ENCODE results near the gene RFTN1. TPM values are rescaled to one million over a fixed set of nuclear protein-coding genes. Genes with fewer than 3 reads are reported as not detected.

The RFTN1 gene
- polyA plus RNA-seq, 2 of the 4 experiments (the other 2 are of a cell fraction), result 1.8 to 3.7 TPM

- WGBS (ENCODE audit: missing lambda C conversion rate), result 58% methylated on average over 4 of the region's 4 CpGs
- no peak for FAIRE-seq
- ATAC-seq, result no peak
- H3K9me3 ChIP-seq, result no peaks in the 10 kb centered on the region
- TF ChIP-seq EP300 (IDR thresholded peaks at IDR 0.05), result no peak
- TF ChIP-seq JUNB (IDR thresholded peaks at IDR 0.05), result no peak
- no peak for TF ChIP-seq SREBF2 (IDR thresholded peaks at IDR 0.05)
- no peak for TF ChIP-seq ZC3H11A (IDR thresholded peaks at IDR 0.05)
- no peak for TF ChIP-seq REST (IDR thresholded peaks at IDR 0.05)
- TF ChIP-seq CTCF (IDR thresholded peaks at IDR 0.05), result no peak
- H3K4me2 ChIP-seq, result no peak overlapping the region
- H3K4me3 ChIP-seq, result no peak overlapping the region
- H3K27ac ChIP-seq, result no peak overlapping the region
- no peaks in the 10 kb centered on the region for H3K4me1 ChIP-seq
- POLR2A ChIA-PET, result no interaction called here
- DNase-seq (ENCODE audit: low read depth in 1 of 2, low spot score in 1 of 2), result no peak
- CTCF ChIA-PET, result interaction anchor here (1.4 kb wide), 1 partner anchor 19 kb away, joined by 3 read pairs; no protein-coding TSS in a partner anchor
Measured at GRCh38 chr3:16386561-16386960, 126.9 kb downstream of the RFTN1 start.

- 42% methylated on average over 5 of the region's 5 CpGs for WGBS (ENCODE audit: missing lambda C conversion rate)
- H3K4me2 ChIP-seq, result no peak overlapping the region
- CTCF ChIA-PET, result interaction anchor here (1.2 kb wide), 1 partner anchor 10 kb away, joined by 3 read pairs; no protein-coding TSS in a partner anchor
- POLR2A ChIA-PET, result no interaction called here
- no peak overlapping the region for H3K4me3 ChIP-seq
- DNase-seq (ENCODE audit: low read depth in 1 of 2, low spot score in 1 of 2), result no peak
- TF ChIP-seq TFCP2L1 (CRISPR knock-in tag; IDR thresholded peaks at IDR 0.05) (no peak), CBX8 (IDR thresholded peaks at IDR 0.05) (no peak), CBX2 (IDR thresholded peaks at IDR 0.05; ENCODE audit: borderline replicate concordance, low read depth) (no peak), NR3C1 (IDR thresholded peaks at IDR 0.05) (no peak), EHMT2 (IDR thresholded peaks at IDR 0.05; ENCODE audit: low read depth) (no peak), MAX (IDR thresholded peaks at IDR 0.05) (no peak), REST (IDR thresholded peaks at IDR 0.05) (no peak), BCL3 (IDR thresholded peaks at IDR 0.05) (no peak), NPAS2 (CRISPR knock-in tag; IDR thresholded peaks at IDR 0.05; ENCODE audit: borderline replicate concordance) (no peak), RARB (CRISPR knock-in tag; IDR thresholded peaks at IDR 0.05) (no peak), SREBF2 (IDR thresholded peaks at IDR 0.05) (no peak), TP53 (CRISPR knock-in tag; IDR thresholded peaks at IDR 0.05) (no peak), FOSB (CRISPR knock-in tag; IDR thresholded peaks at IDR 0.05) (no peak), EP300 (IDR thresholded peaks at IDR 0.05) (no peak), NFE2L2 (conservative IDR thresholded peaks at IDR 0.05; ENCODE audit: low read length) (no peak), HDAC2 (IDR thresholded peaks at IDR 0.05) (no peak)
- H3K9me3 ChIP-seq, result no peaks in the 10 kb centered on the region
- H3K4me1 ChIP-seq, result no peaks in the 10 kb centered on the region
- ATAC-seq, result no peak
- FAIRE-seq, result no peak
- H3K27ac ChIP-seq, result no peak overlapping the region
Measured at GRCh38 chr3:16385151-16385550, 128.3 kb downstream of the RFTN1 start.
